Chondrocyte (in vitro differentiated cells): ENCODE results near the gene SH3BGRL. TPM values are rescaled to one million over a fixed set of nuclear protein-coding genes. Genes with fewer than 3 reads are reported as not detected.

Source experiments
- DNase-seq: peaks from one replicate; pipeline ENCODE4 v3.0.0; 2021; ENCODE audit warnings: mixed read lengths, low spot score
- H3K27ac Mint-ChIP-seq: one replicate; pipeline ENCODE4 v1.8.0; 2021; ENCODE audit warnings: mild to moderate bottlenecking, moderate library complexity, mixed read lengths; ENCODE audit not compliant: unreplicated experiment
- H3K27me3 Mint-ChIP-seq: 2 replicates; pipeline ENCODE4 v1.8.0; 2021; ENCODE audit warnings: low read depth, mixed read lengths
- H3K36me3 Mint-ChIP-seq: 2 replicates; pipeline ENCODE4 v1.8.0; 2021; ENCODE audit warnings: low read depth, mixed read lengths
- H3K4me1 Mint-ChIP-seq: 2 replicates; pipeline ENCODE4 v1.8.0; 2021; ENCODE audit warnings: low read depth, mild to moderate bottlenecking, mixed read lengths
- H3K4me3 Mint-ChIP-seq: one replicate; pipeline ENCODE4 v1.8.0; 2021; ENCODE audit warnings: mild to moderate bottlenecking, moderate library complexity, mixed read lengths; ENCODE audit not compliant: unreplicated experiment
- H3K9me3 Mint-ChIP-seq: 2 replicates; pipeline ENCODE4 v1.8.0; 2021; ENCODE audit warnings: low read depth, mixed read lengths
- CTCF ChIP-seq: fragments of 200-600 bp; sonication (generic); IDR thresholded peaks from 2 replicates; pipeline ENCODE4 v1.5.0; 2021; ENCODE audit warnings: antibody characterized with exemption, mild to moderate bottlenecking, moderate library complexity
- total RNA-seq: library from RNA; stranded (reverse); gene quantifications from 3 replicates; pipeline ENCODE4 v1.2.1, GENCODE V29; 2021

Gene SH3BGRL
- total RNA-seq, 1 donor from 2014 or later, result 152 TPM

GRCh38 chrX:81261576-81261975 lies 59.7 kb downstream of the SH3BGRL start:
- Mint-ChIP-seq H3K27me3 (no peaks in the 10 kb centered on the region), H3K27ac (peak overlapping the region; percentile 43), H3K36me3 (no peaks in the 10 kb centered on the region), H3K9me3 (peaks cover 6% of the 10 kb centered on the region), H3K4me1 (peaks cover 54% of the 10 kb centered on the region), H3K4me3 (no peak overlapping the region)
- no peak for TF ChIP-seq CTCF
- no peak for DNase-seq

- peaks cover 51% of the 10 kb centered on the region for H3K4me1 Mint-ChIP-seq
- H3K36me3 Mint-ChIP-seq, result no peaks in the 10 kb centered on the region
- peaks cover 13% of the 10 kb centered on the region for H3K9me3 Mint-ChIP-seq
- H3K4me3 Mint-ChIP-seq, result no peak overlapping the region
- peak overlapping the region; percentile 86 for H3K27ac Mint-ChIP-seq
- no peaks in the 10 kb centered on the region for H3K27me3 Mint-ChIP-seq
- no peak for TF ChIP-seq CTCF
- DNase-seq, result no peak
Observed at GRCh38 chrX:81263059-81263458, 61.2 kb downstream of the SH3BGRL start.

- H3K4me3 Mint-ChIP-seq, result no peak overlapping the region
- no peaks in the 10 kb centered on the region for H3K4me1 Mint-ChIP-seq
- DNase-seq, result no peak
- H3K36me3 Mint-ChIP-seq, result peaks cover 7% of the 10 kb centered on the region
- H3K27me3 Mint-ChIP-seq, result no peaks in the 10 kb centered on the region
- H3K27ac Mint-ChIP-seq, result no peak overlapping the region
- peaks cover 19% of the 10 kb centered on the region for H3K9me3 Mint-ChIP-seq
- no peak for TF ChIP-seq CTCF
Observed at GRCh38 chrX:81278616-81279015, 76.7 kb downstream of the SH3BGRL start.

- H3K27ac Mint-ChIP-seq, result no peak overlapping the region
- H3K4me1 Mint-ChIP-seq, result no peaks in the 10 kb centered on the region
- TF ChIP-seq CTCF, result peak; percentile 41
- no peak for DNase-seq
- H3K4me3 Mint-ChIP-seq, result no peak overlapping the region
- peaks cover 7% of the 10 kb centered on the region for H3K36me3 Mint-ChIP-seq
- no peaks in the 10 kb centered on the region for H3K27me3 Mint-ChIP-seq
- H3K9me3 Mint-ChIP-seq, result peaks cover 27% of the 10 kb centered on the region
Observed at GRCh38 chrX:81280148-81280547, 78.2 kb downstream of the SH3BGRL start.

GRCh38 chrX:81286075-81286474 lies 84.2 kb downstream of the SH3BGRL start:
- DNase-seq, result no peak
- Mint-ChIP-seq H3K27me3 (no peaks in the 10 kb centered on the region), H3K9me3 (peaks cover 46% of the 10 kb centered on the region), H3K27ac (no peak overlapping the region), H3K36me3 (peaks cover 5% of the 10 kb centered on the region), H3K4me3 (no peak overlapping the region), H3K4me1 (no peaks in the 10 kb centered on the region)
- TF ChIP-seq CTCF, result no peak
